Activated T-cell treated with anti-CD3 and anti-CD28 coated beads for 48 hours (primary cell): ENCODE results near the gene HEPN1.
"Not testable (repeated sequence)": the region's sequence is repeated elsewhere in the genome, so short reads cannot be mapped to it uniquely, and the experiment has no call there.

Experiments
- DNase-seq: peaks from one replicate; pipeline ENCODE4 v3.0.0-alpha.2; 2020; ENCODE audit warnings: low read depth

HEPN1 gene

DNA sequence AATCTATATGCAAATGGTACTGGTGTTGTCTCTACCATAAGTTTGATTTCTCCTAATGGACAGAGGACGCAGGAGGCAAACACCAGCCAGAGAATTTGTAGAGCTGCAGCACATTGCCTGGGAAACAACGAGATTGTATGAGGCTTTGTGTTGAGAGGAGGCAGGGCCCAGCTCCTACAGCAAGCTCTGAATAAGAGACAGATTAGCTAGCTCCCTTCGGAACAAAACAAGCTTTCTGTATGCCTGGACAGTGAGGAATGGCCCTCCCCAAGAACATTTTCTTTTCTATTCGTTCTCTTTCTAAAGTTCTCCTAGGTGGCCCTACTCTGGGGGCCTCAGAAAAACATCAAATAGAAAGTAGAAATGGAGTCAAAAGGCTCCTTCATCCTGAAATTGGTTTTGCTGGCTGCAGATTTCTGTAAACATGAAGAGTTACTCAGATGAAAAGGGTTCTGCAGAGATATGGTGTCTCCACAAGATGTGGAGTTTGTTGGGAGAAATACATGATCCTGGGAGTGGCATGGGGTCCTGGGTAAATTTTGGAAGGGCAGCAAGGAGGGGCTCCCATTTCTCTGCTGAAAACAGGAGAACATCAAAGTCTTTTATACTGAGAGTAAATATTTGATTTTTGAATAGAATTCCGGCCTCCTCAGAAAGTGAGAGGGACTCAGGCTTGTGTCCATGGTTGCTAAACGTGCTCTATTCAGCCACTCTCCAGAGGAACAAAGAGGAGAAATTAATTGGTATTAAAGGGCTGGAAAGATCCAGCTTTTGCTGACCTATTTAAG lies 23.6 kb downstream of the HEPN1 start:
- DNase-seq, result no peak

DNA sequence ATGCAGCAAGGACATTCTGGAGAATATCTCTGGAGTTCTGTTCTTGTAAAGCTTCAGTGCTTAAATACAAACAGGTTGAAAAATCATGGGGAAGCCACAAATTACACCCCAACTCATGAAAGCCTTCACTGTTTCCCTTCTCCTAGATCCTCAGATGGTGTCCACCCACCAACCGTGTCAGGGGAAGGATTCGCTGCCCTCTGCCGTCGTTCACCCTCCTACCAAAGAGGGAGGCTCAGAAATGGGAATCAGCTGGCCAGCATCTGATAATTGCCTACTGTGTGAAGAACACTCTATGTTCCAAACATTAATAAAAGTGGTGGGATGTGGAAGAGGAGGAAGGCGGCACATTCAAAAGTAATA lies 24.2 kb downstream of the HEPN1 start:
- DNase-seq, result no peak

DNA sequence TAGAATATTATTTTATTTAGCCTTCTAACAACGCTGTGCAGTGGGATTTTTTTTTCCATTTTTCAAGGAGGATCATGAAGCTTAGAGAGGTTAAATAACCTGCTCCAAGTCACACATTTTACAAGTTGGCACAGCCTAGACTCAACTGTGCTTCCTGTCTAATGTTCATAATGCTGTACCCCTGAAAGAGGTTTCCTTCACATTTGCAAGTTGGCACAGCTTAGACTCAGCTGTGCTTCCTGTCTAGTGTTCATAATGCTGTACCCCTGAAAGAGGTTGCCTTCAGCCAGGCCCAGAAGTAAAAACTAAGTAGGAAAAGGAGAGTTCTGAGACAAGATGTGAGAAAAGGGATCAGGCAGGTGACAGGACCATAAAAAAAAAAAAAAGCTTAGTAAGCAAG lies 24.7 kb downstream of the HEPN1 start:
- no peak for DNase-seq

DNA sequence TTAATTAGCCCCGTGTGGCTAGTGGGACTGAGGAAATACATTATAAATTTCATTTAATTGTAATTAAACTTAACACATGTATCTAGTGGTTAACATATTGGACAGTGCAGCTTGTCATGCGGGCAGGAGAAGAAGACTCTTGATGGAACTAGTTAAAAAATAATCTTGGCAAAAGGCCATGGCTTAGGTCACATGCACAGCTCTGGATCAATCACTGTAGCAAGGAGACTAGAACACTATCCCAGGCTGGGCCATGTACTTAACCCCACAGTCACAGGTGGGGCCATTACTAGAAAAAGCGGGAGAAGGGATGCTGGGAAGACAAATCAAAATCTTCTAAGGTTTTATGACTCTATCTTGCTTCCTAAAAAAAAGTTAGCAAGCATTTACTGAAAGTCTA lies 25.5 kb downstream of the HEPN1 start:
- no peak for DNase-seq

DNA sequence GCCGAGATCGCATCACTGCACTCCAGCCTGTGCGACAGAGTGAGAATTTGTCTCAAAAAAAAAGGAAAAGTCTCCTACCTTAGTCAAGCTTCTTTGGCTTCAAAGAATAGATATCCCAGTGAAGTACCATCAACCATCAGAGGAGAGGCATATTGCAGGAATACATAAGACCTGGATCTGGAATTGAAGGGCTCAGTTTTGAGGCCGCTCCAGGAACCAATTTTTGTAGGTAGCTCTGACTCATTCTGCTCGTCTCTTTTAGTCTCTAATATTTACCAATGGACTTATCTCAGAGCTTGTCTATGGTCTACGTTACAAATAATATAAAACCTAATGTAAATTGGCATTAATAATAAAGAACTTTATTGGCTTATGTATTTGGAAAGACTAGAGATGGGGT lies 26.8 kb downstream of the HEPN1 start:
- DNase-seq, result no peak

DNA sequence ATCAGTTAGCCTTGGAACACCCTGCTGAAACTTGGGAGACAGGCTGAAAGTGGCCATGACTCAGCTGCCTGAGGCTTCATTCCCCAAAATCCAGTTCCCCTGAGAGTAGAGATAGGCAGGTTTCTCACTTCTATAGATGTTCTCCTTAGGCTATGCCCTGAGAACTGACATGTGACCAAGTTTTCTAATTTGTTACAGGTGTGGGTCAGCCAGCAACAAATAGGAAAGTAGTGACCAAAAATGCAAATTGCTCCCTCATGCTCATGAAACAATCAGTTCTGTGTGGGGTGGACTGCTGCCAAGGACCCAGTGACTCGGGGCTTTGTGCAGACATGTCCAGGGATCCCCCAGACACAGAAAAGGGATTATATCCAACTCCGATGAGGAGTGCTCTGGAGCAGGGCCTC lies 27.7 kb downstream of the HEPN1 start:
- DNase-seq, result no peak

DNA sequence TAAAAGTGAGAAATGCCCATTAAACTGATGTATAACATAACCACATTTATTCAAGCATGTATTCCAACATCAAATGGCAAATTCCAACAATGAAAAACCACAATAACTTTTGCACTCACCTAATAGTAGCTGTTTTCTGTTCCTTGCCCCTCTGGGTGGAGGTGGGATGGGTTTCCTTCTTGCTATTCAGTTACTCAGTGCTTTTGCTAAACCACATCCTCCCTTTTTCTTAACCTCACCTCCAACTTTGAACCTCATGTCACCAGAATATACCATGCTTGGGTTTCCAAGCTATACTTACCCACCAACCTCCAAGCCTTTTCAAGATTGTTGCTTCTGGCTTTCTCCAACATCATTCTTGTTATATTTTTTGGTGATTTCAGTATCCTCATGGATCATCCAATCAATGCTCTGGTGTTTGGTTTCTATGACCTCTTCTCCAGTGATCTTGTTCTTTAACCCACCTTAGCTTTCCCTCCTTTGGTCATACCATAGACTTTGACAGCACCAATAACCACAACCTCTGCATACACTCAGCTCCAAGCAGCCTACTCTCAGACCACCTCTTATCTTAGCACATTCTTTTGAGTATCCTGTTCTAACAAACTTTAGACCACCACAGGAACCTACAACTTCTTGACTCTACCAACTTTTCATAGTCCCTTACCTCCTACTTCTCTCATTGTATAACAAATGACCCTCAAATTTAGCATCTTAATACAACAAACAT lies 31.7 kb downstream of the HEPN1 start:
- DNase-seq, result no peak

DNA sequence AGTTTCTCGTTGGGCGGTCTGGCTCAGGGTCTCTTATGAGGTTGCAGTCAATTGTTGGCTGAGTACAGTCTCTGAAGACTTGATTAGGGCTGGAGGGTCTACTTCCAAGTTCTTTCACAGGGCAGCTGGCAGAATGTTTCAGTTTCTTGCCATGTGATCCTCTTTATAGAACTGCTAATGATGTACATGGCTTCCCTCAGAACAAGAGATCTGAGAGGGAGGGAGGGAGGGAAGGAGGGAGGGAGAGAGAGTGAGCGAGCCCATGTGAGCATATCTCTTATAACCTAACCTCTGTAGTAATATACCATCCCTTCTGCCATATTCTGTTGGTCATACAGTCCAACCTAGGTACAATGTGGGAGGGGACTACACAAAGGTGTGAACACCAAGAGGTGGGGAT lies 32.3 kb downstream of the HEPN1 start:
- no peak for DNase-seq

DNA sequence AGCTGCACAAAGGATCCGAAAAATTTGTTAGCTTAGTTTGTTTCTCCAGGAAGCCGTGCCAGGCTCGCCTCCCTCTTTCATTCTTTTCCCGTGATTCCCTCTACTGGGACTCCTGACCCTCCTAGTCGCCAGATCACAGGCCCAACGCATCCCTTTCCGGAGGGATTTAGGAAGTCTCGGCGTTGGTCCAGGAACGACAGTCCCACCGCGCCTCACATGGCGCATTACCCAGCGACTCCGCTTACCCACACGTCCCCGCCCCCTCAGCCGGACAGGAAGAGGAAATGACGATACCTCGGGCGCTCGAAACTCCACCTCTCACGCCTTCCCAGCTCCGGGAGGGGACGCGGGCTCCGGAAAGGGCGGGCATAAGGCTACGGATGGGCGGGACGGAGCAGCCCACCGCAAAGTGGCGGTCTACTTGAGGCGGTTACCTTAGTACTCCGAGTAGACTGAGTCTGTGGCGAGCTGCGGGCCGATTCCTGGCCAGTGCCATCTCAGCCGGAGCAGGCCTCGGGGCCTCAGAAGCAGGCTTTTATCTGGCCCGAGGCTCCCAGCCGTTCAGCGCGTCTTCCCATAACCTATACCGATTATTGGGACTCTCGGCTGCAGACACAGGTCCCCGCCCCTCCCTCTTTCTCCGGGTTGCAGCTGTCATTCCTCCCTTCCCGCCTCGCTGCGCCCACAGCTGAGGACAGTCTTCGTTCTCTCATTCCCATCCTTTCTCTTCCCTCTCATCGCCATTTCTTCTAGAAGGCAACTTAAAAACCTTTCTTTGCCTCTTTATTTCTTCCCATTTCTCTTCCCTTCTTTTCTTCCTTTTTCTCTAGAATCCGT lies 34.9 kb downstream of the HEPN1 start, which contains the start of gene CCDC15:
TSS of gene CCDC15 (plus strand) at position 450 of the 837 bp plus-strand sequence. CDS start 531 bp downstream, outside the sequence.
- DNase-seq, result peak; percentile 93

DNA sequence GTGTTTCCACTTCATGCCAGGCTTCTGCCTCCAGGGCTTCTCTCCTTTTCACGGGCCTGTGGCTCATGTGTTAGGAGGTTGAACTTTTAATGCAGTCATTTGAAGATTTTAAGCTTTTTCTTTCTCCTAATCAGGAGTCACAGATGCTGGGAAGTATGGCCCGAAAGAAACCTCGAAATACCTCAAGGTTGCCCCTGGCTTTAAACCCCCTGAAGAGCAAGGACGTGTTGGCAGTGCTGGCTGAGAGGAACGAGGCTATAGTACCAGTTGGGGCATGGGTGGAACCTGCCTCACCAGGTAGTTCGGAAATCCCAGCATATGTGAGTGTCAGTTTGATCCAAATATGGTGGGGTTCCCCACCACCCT lies 35.5 kb downstream of the HEPN1 start:
- no peak for DNase-seq

DNA sequence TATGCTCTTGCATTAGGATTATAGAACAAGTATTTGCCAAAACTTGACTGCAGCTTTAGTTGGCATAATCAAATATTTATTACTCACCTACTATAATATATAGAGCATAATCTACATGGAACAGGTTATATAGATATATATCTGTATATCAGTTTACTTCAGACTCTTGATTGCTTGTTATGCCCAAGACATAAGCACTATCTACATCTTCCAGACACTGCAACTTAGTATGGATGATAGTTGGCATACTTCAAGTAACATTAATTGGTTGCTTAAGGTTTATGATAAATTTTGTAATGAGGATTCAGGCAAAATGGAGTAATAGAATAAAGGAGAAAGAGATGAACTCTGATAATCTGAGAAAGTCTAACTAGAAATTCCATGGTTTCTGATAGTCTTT lies 36.0 kb downstream of the HEPN1 start:
- DNase-seq, result no peak

DNA sequence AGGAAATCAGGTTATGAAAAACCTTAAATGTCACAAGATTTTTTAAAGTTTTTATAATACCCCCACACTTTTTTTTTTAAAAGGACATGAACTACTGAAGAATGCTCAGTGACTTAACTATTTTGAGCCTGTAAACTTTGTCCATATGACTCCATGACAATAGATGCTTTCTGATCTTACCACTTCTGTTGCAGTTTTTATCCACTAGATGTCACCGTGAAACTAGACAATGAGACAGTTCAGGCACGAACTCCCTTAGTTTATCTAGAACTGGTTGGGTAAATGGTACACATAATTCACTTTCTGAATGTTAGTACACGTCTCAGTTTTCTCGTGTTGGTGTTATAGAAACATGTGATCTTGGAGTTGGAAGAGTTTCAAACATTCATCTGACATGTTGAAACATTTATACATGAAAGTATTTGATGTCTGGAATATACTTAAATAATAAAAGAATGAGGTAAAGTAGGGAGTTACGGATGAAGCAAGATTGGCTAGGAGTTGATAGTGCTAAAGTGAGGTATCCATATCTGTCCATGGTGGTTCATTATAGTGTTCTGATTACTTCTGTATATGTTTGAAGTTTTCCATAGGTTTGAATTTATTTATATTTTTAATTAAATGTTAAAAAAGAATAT lies 43.0 kb downstream of the HEPN1 start:
- no peak for DNase-seq

DNA sequence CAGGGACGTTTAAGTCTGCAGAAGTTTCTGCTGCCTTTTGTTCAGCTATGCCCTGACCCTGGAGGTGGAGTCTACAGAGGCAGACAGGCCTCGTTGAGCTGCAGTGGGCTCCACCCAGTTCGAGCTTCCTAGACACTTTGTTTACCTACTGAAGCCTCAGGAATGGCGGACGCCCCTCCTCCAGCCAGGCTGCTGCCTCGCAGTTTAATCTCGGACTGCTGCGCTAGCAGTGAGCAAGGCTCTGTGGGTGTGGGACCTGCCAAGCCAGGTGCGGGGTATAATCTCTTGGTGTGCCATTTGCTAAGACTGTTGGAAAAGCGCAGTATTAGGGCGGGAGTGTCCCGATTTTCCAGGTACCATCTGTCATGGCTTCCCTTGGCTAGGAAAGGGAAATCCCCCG lies 49.1 kb downstream of the HEPN1 start:
- DNase-seq, result not testable (repeated sequence)
